IMR-90 (cell line): ENCODE results near the gene NPHP4. TPM values are rescaled to one million over a fixed set of nuclear protein-coding genes. Genes with fewer than 3 reads are reported as not detected.

Experiments
- ATAC-seq: fragments of 200-7000 bp; cut with Tn5 transposase; 2 replicates; pipeline ENCODE4 v1.9.1; 2020; ENCODE audit warnings: low read depth, mild to moderate bottlenecking, moderate library complexity
- BruUV-seq: library from RNA; stranded (reverse); fragments of 400-500 nt; replicated peaks from 2 replicates; lab custom pipeline; 2021; lab: Mats Ljungman, UMichigan
- CTCF ChIA-PET: fragments of 300-600 bp; formaldehyde crosslinking; extraction: SDS; loops from one replicate; lab custom pipeline; 2021; ENCODE audit warnings: antibody characterized with exemption; lab: Yijun Ruan, JAX
- POLR2A ChIA-PET: fragments of 300-600 bp; sonication (Branson Sonifier 250); formaldehyde crosslinking; loops from one replicate; lab custom pipeline; 2022; ENCODE audit warnings: antibody characterized with exemption; ENCODE audit not compliant: unreplicated experiment; lab: Charles Lee
- DNase-seq: peaks from one replicate; pipeline ENCODE4 v3.0.0; 2013
- H2AFZ ChIP-seq: replicated peaks from 2 replicates; pipeline ENCODE3; 2013; ENCODE audit warnings: low read length, mild to moderate bottlenecking; ENCODE audit not compliant: poor library complexity
- H2AK5ac ChIP-seq: 2 replicates; pipeline ENCODE4 v1.6.1; 2013; ENCODE audit warnings: low read depth, low read length, inconsistent platforms
- H2AK9ac ChIP-seq: replicated peaks from 2 replicates; pipeline ENCODE3; 2013; ENCODE audit warnings: mild to moderate bottlenecking, low read depth, low read length, moderate library complexity; ENCODE audit not compliant: poor library complexity
- H2BK120ac ChIP-seq: 2 replicates; pipeline ENCODE4 v1.6.1; 2013; ENCODE audit warnings: low read depth, low read length, inconsistent platforms
- H2BK15ac ChIP-seq: 3 replicates; pipeline ENCODE4 v1.6.1; 2013; ENCODE audit warnings: low read depth, low read length, inconsistent platforms
- H2BK20ac ChIP-seq: 2 replicates; pipeline ENCODE4 v1.6.1; 2013; ENCODE audit warnings: low read depth, mild to moderate bottlenecking, inconsistent platforms, low read length, moderate library complexity
- H2BK5ac ChIP-seq: 2 replicates; pipeline ENCODE4 v1.6.1; 2013; ENCODE audit warnings: mild to moderate bottlenecking, low read depth, low read length, inconsistent platforms; ENCODE audit not compliant: poor library complexity, severe bottlenecking
- H3K14ac ChIP-seq: replicated peaks from 2 replicates; pipeline ENCODE4 v1.6.1; 2013; ENCODE audit warnings: low read depth, low read length, inconsistent platforms
- H3K18ac ChIP-seq: 2 replicates; pipeline ENCODE4 v1.6.1; 2013; ENCODE audit warnings: low read depth, low read length, control low read depth
- H3K23ac ChIP-seq: 2 replicates; pipeline ENCODE4 v1.6.1; 2013; ENCODE audit warnings: low read depth, low read length, inconsistent platforms
- H3K27ac ChIP-seq: 2 replicates; pipeline ENCODE4 v1.5.1; 2013; ENCODE audit warnings: mild to moderate bottlenecking, control low read depth, low read length; ENCODE audit not compliant: insufficient read depth
- H3K27me3 ChIP-seq: 2 replicates; pipeline ENCODE4 v1.6.1; 2013; ENCODE audit warnings: low read length; ENCODE audit not compliant: control insufficient read depth, insufficient read depth
- H3K36me3 ChIP-seq: 2 replicates; pipeline ENCODE4 v1.6.1; 2013; ENCODE audit warnings: low read length, mixed read lengths; ENCODE audit not compliant: control insufficient read depth, insufficient read depth
- H3K4ac ChIP-seq: 2 replicates; pipeline ENCODE4 v1.6.1; 2013; ENCODE audit warnings: low read depth, low read length, inconsistent platforms
- H3K4me1 ChIP-seq: 2 replicates; pipeline ENCODE4 v1.6.1; 2013; ENCODE audit warnings: low read length, mixed read lengths; ENCODE audit not compliant: control insufficient read depth, insufficient read depth
- H3K4me2 ChIP-seq: 2 replicates; pipeline ENCODE4 v1.6.1; 2013; ENCODE audit warnings: low read depth, mild to moderate bottlenecking, control low read depth, low read length, moderate library complexity
- H3K4me3 ChIP-seq: 2 replicates; pipeline ENCODE4 v1.5.1; 2013; ENCODE audit warnings: low read depth, mild to moderate bottlenecking, control low read depth, low read length, moderate library complexity; ENCODE audit not compliant: insufficient read depth
- H3K56ac ChIP-seq: 2 replicates; pipeline ENCODE4 v1.6.1; 2013; ENCODE audit warnings: low read length, inconsistent platforms; ENCODE audit not compliant: insufficient read depth; ENCODE audit errors: extremely low read depth
- H3K79me1 ChIP-seq, 2 experiments: 2 replicates each; pipeline ENCODE4 v1.6.1; 2013; ENCODE audit warnings: low read length in 2 of 2, inconsistent platforms in 1 of 2, low read depth in 1 of 2
- H3K9ac ChIP-seq: 2 replicates; pipeline ENCODE4 v1.6.1; 2013; ENCODE audit warnings: low read depth, low read length, control low read depth
- H3K9me1 ChIP-seq: 2 replicates; pipeline ENCODE4 v1.6.1; 2013; ENCODE audit warnings: low read length, inconsistent platforms; ENCODE audit not compliant: insufficient read depth
- H3K9me3 ChIP-seq: 2 replicates; pipeline ENCODE4 v1.6.1; 2013; ENCODE audit warnings: low read length; ENCODE audit not compliant: control insufficient read depth, insufficient read depth
- H4K20me1 ChIP-seq: 2 replicates; pipeline ENCODE4 v1.6.1; 2013; ENCODE audit warnings: low read length, inconsistent platforms; ENCODE audit not compliant: insufficient read depth
- H4K5ac ChIP-seq: 2 replicates; pipeline ENCODE4 v1.6.1; 2013; ENCODE audit warnings: mild to moderate bottlenecking, low read depth, low read length, control low read depth
- H4K8ac ChIP-seq, 2 experiments: 2 replicates each; pipeline ENCODE4 v1.6.1; 2013; ENCODE audit warnings: low read depth in 2 of 2, low read length in 2 of 2, control low read depth in 1 of 2, inconsistent platforms in 1 of 2
- H4K91ac ChIP-seq: 2 replicates; pipeline ENCODE4 v1.6.1; 2013; ENCODE audit warnings: low read depth, low read length, inconsistent platforms; ENCODE audit not compliant: insufficient read depth
- BHLHE40 ChIP-seq: fragments of 150-350 bp; IDR thresholded peaks from 2 replicates; pipeline ENCODE4 v1.6.1; 2016; ENCODE audit warnings: mild to moderate bottlenecking, low read depth, low read length
- CEBPB ChIP-seq: IDR thresholded peaks from 2 replicates; pipeline ENCODE4 v1.6.1; 2012; ENCODE audit warnings: low read depth, low read length, improper control_type of control experiment
- CHD1 ChIP-seq: IDR thresholded peaks from 2 replicates; pipeline ENCODE4 v1.6.1; 2012; ENCODE audit warnings: low read depth, low read length, improper control_type of control experiment
- ELK1 ChIP-seq: fragments of 150-350 bp; IDR thresholded peaks from 2 replicates; pipeline ENCODE4 v1.6.1; 2016; ENCODE audit warnings: low read depth, mild to moderate bottlenecking, low read length, moderate library complexity, borderline replicate concordance
- MAZ ChIP-seq: IDR thresholded peaks from 2 replicates; pipeline ENCODE4 v1.6.1; 2012; ENCODE audit warnings: low read depth, mild to moderate bottlenecking, low read length, improper control_type of control experiment, moderate library complexity, borderline replicate concordance
- MXI1 ChIP-seq: IDR thresholded peaks from 2 replicates; pipeline ENCODE4 v1.6.1; 2012; ENCODE audit warnings: low read depth, mild to moderate bottlenecking, low read length, moderate library complexity, borderline replicate concordance
- NFE2L2 ChIP-seq: fragments of 150-350 bp; IDR thresholded peaks from 2 replicates; pipeline ENCODE4 v1.6.1; 2016; ENCODE audit warnings: low read depth, mild to moderate bottlenecking, low read length
- RCOR1 ChIP-seq: IDR thresholded peaks from 2 replicates; pipeline ENCODE4 v1.6.1; 2012; ENCODE audit warnings: mild to moderate bottlenecking, low read length, improper control_type of control experiment; ENCODE audit not compliant: insufficient replicate concordance
- RFX5 ChIP-seq: IDR thresholded peaks from 2 replicates; pipeline ENCODE4 v1.8.0; 2012; ENCODE audit warnings: low read depth, mild to moderate bottlenecking, low read length, moderate library complexity
- USF2 ChIP-seq: fragments of 150-350 bp; IDR thresholded peaks from 2 replicates; pipeline ENCODE4 v1.6.1; 2017; ENCODE audit warnings: mild to moderate bottlenecking, antibody characterized with exemption, low read length, low read depth
- WGBS, 2 experiments: methylation state at CpG; one replicate each; pipeline versions ENCODE4 v1.1.5 to v1.1.7; 2013; ENCODE audit warnings: missing lambda C conversion rate in 2 of 2; ENCODE audit not compliant: insufficient read length in 1 of 2; ENCODE audit errors: extremely low coverage in 2 of 2; 5-methylcytosine and 5-hydroxymethylcytosine counted together
- dilution Hi-C: fragments of 300-500 bp; cut with HindIII; formaldehyde crosslinking; loops from one replicate; pipeline ENCODE4 v1.14.3; 2018; ENCODE audit warnings: low sequenced_read_pairs; ENCODE audit not compliant: unreplicated experiment
- in situ Hi-C: fragments of 300-500 bp; cut with MboI; formaldehyde crosslinking; loops from 3 replicates; pipeline ENCODE4 v1.14.3; 2019; ENCODE audit warnings: low sequenced_read_pairs, inconsistent platforms, mixed read lengths
- intact Hi-C: fragments of 100-400 bp; cut with micrococcal nuclease; formaldehyde crosslinking; loops from 2 replicates; pipeline ENCODE4 v1.10.0; 2022
- polyA plus RNA-seq, 3 experiments: library from polyadenylated mRNA; depleted of rRNA; stranded (reverse); fragments of >200 nt; gene quantifications; 2 replicates each; pipeline ENCODE4 v1.2.3, GENCODE V29; 2012; ENCODE audit warnings: low replicate concordance in 1 of 3
- total RNA-seq: library from RNA; depleted of rRNA; stranded (reverse); fragments of >200 nt; gene quantifications from 2 replicates; pipeline ENCODE4 v1.2.3, GENCODE V29; 2012

NPHP4 gene
- total and polyA plus RNA-seq, 2 of the 4 experiments (the other 2 are of a cell fraction): 2.0 to 5.5 TPM

GRCh38 chr1:5999711-6000443 lies 7.7 kb upstream of the NPHP4 start:
- H3K79me1 ChIP-seq: no peaks in the 10 kb centered on the region
- H2BK120ac ChIP-seq: no peak overlapping the region
- H4K20me1 ChIP-seq: no peaks in the 10 kb centered on the region; the same call in 1 of the 2 replicates
- no peak overlapping the region for H4K8ac ChIP-seq
- DNase-seq (no peak), ATAC-seq (no peak)
- no peak overlapping the region for H2AK5ac ChIP-seq
- H3K14ac ChIP-seq: no peak overlapping the region
- H3K18ac ChIP-seq: no peak overlapping the region
- H3K23ac ChIP-seq: no peak overlapping the region
- H3K4me3 ChIP-seq: no peak overlapping the region
- H3K27me3 ChIP-seq: no peaks in the 10 kb centered on the region; the same call in 1 of the 2 replicates
- no peak overlapping the region for H3K4me2 ChIP-seq
- H4K91ac ChIP-seq: no peak overlapping the region
- no peaks in the 10 kb centered on the region for H3K4me1 ChIP-seq
- no peak overlapping the region for H3K4ac ChIP-seq
- no peak overlapping the region for H3K27ac ChIP-seq
- H3K9ac ChIP-seq: no peak overlapping the region
- WGBS, 2 experiments: 92% methylated on average over 21 of the region's 28 CpGs; no CpG with 5 or more reads in 1 of the 2 experiments
- H3K9me3 ChIP-seq: no peaks in the 10 kb centered on the region
- no peak overlapping the region for H2AK9ac ChIP-seq
- dilution Hi-C loops (no loop called here), intact Hi-C loops (no loop called here), in situ Hi-C loops (no loop called here)
- no TSS peak for BruUV-seq
- POLR2A ChIA-PET: no interaction called here
- no peak for TF ChIP-seq CHD1
- no peak for TF ChIP-seq NFE2L2
- TF ChIP-seq RFX5: no peak
- no peak for TF ChIP-seq USF2
- no peak for TF ChIP-seq BHLHE40
- no peak for TF ChIP-seq RCOR1
- no peak for TF ChIP-seq CEBPB
- no peak for TF ChIP-seq ELK1
- TF ChIP-seq MXI1: no peak
- no peak for TF ChIP-seq MAZ
- H3K9me1 ChIP-seq: no peaks in the 10 kb centered on the region
- no peak overlapping the region for H2BK5ac ChIP-seq
- H2BK20ac ChIP-seq: no peak overlapping the region
- no peak overlapping the region for H2AFZ ChIP-seq
- H3K36me3 ChIP-seq: no peaks in the 10 kb centered on the region
- CTCF ChIA-PET: no interaction called here
- H4K5ac ChIP-seq: no peak overlapping the region
- H2BK15ac ChIP-seq: no peak overlapping the region
- no peak overlapping the region for H3K56ac ChIP-seq
